ENCODE data around the gene IVNS1ABP.
"Not testable (repeated sequence)": the region's sequence is repeated elsewhere in the genome, so short reads cannot be mapped to it uniquely, and the experiment has no call there.

IVNS1ABP gene

DNA sequence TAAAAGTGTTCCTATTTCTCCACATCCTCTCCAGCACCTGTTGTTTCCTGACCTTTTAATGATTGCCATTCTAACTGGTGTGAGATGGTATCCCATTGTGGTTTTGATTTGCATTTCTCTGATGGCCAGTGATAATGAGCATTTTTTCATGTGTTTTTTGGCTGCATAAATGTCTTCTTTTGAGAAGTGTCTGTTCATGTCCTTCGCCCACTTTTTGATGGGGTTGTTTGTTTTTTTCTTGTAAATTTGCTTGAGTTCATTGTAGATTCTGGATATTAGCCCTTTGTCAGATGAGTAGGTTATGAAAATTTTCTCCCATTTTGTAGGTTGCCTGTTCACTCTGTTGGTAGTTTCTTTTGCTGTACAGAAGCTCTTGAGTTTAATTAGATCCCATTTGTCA is 64.6 kb downstream of the IVNS1ABP start:
- not testable (repeated sequence) for DNase-seq (ENCODE audit: low read depth)

DNA sequence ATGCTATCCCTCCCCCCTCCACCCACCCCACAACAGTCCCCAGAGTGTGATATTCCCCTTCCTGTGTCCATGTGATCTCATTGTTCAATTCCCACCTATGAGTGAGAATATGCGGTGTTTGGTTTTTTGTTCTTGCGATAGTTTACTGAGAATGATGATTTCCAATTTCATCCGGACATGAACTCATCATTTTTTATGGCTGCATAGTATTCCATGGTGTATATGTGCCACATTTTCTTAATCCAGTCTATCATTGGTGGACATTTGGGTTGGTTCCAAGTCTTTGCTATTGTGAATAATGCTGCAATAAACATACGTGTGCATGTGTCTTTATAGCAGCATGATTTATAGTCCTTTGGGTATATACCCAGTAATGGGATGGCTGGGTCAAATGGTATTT is 65.1 kb downstream of the IVNS1ABP start:
- not testable (repeated sequence) for DNase-seq (ENCODE audit: low read depth)

GRCh38 chr1:185250063-185250462 is 67.0 kb downstream of the IVNS1ABP start:
- no peak for DNase-seq (ENCODE audit: low read depth)

DNA sequence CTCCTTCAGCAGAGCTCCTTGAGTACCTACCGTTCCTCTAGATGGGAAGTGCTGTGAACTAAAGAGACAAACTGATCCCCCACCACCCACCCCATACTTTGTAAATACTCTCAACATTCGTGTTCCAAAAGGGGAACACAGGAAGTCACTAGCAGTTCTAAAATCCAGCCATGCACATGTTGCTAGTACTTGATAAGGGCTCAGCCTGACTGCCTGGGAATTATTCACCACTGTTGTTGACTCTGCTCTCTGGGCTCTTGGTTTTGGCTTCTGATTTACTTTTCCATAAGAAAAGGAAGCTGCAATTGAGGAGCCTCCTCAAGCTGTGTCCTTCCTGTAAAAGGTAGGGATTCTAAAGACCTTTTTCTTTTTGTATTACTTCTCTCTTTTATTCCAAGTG is 67.5 kb downstream of the IVNS1ABP start:
- no peak for DNase-seq (ENCODE audit: low read depth)

All from GM04503 (cell line).